Astrocyte (in vitro differentiated cells and primary cell): ENCODE results near the gene MCAM. TPM values are rescaled to one million over a fixed set of nuclear protein-coding genes. Genes with fewer than 3 reads are reported as not detected.

Experiments
- DNase-seq: peaks from one replicate; pipeline ENCODE4 v3.0.0-alpha.2; 2010; ENCODE audit warnings: low read depth
- FAIRE-seq: peaks from 2 replicates; lab custom pipeline; 2011; peaks lifted over from hg19 to GRCh38; lab: Jason Lieb, UNC
- H2AFZ ChIP-seq: 2 replicates; pipeline ENCODE4 v1.6.0; 2012; ENCODE audit warnings: low read depth, low read length, inconsistent platforms
- H3K27ac ChIP-seq: 2 replicates; pipeline ENCODE4 v1.5.1; 2011; ENCODE audit warnings: low read depth, low read length, inconsistent platforms
- H3K27me3 ChIP-seq: 2 replicates; pipeline ENCODE4 v1.6.0; 2011; ENCODE audit warnings: low read length, inconsistent platforms; ENCODE audit not compliant: insufficient read depth
- H3K36me3 ChIP-seq: 2 replicates; pipeline ENCODE4 v1.5.1; 2011; ENCODE audit warnings: low read length, inconsistent platforms; ENCODE audit not compliant: insufficient read depth
- H3K4me1 ChIP-seq: 2 replicates; pipeline ENCODE4 v1.5.1; 2011; ENCODE audit warnings: low read length, inconsistent platforms; ENCODE audit not compliant: insufficient read depth
- H3K4me2 ChIP-seq: 2 replicates; pipeline ENCODE4 v1.6.0; 2012; ENCODE audit warnings: low read length, inconsistent platforms
- H3K4me3 ChIP-seq: 2 replicates; pipeline ENCODE4 v1.5.1; 2011; ENCODE audit warnings: low read depth, mild to moderate bottlenecking, low read length, inconsistent platforms; ENCODE audit not compliant: insufficient read depth
- H3K79me2 ChIP-seq: 2 replicates; pipeline ENCODE4 v1.6.0; 2012; ENCODE audit warnings: mild to moderate bottlenecking, low read length, inconsistent platforms; ENCODE audit not compliant: insufficient read depth
- H3K9ac ChIP-seq: 2 replicates; pipeline ENCODE4 v1.6.0; 2012; ENCODE audit warnings: mild to moderate bottlenecking, low read length, inconsistent platforms
- H3K9me3 ChIP-seq: 2 replicates; pipeline ENCODE4 v1.5.1; 2012; ENCODE audit warnings: low read depth, mild to moderate bottlenecking, low read length, inconsistent platforms; ENCODE audit not compliant: insufficient read depth
- H4K20me1 ChIP-seq: 2 replicates; pipeline ENCODE4 v1.6.0; 2012; ENCODE audit warnings: low read length, inconsistent platforms; ENCODE audit not compliant: insufficient read depth
- H3K27ac Mint-ChIP-seq: one replicate; pipeline ENCODE4 v1.8.0; 2021; ENCODE audit warnings: mild to moderate bottlenecking, mixed read lengths; ENCODE audit not compliant: unreplicated experiment
- H3K27me3 Mint-ChIP-seq: one replicate; pipeline ENCODE4 v1.8.0; 2021; ENCODE audit warnings: low read depth, mixed read lengths; ENCODE audit not compliant: unreplicated experiment
- H3K36me3 Mint-ChIP-seq: one replicate; pipeline ENCODE4 v1.8.0; 2021; ENCODE audit warnings: low read depth, mixed read lengths; ENCODE audit not compliant: unreplicated experiment
- H3K4me1 Mint-ChIP-seq: one replicate; pipeline ENCODE4 v1.8.0; 2021; ENCODE audit warnings: low read depth, mixed read lengths; ENCODE audit not compliant: unreplicated experiment
- H3K4me3 Mint-ChIP-seq: one replicate; pipeline ENCODE4 v1.8.0; 2021; ENCODE audit warnings: mild to moderate bottlenecking, moderate library complexity, mixed read lengths; ENCODE audit not compliant: unreplicated experiment
- H3K9me3 Mint-ChIP-seq: one replicate; pipeline ENCODE4 v1.8.0; 2021; ENCODE audit warnings: mild to moderate bottlenecking, mixed read lengths; ENCODE audit not compliant: unreplicated experiment
- EZH2 ChIP-seq: IDR thresholded peaks from 2 replicates; pipeline ENCODE4 v1.6.1; 2012; ENCODE audit warnings: mild to moderate bottlenecking, low read length, inconsistent platforms; ENCODE audit not compliant: insufficient read depth
- total RNA-seq: library from RNA; stranded (reverse); gene quantifications from 2 replicates; pipeline ENCODE4 v1.2.1, GENCODE V29; 2021
- TF ChIP-seq, protein P1 (sequence below): IDR thresholded peaks from 2 replicates; pipeline ENCODE4 v1.5.1; 2011; ENCODE audit warnings: low read depth, mild to moderate bottlenecking, inconsistent platforms, low read length, moderate library complexity; ENCODE audit not compliant: insufficient read depth

The MCAM gene
- total RNA-seq, 1 donor from 2014 or later: 213 TPM

DNA sequence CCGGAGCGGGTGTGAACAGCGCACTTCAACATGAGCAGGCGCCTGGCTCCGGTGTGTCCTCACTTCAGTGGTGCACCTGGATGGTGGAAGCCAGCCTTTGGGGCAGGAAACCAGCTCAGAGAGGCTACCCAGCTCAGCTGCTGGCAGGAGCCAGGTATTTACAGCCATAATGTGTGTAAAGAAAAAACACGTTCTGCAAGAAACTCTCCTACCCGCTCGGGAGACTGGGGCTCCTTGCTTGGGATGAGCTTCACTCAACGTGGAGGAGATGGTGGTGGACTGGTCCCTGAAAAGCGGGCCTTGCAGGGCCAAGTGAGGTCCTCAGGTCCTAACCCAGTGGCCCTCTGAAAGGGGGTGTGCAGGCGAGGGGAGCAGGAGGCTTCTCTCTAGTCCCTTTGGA is 7.5 kb downstream of the MCAM start:
- Histone ChIP-seq H3K79me2 (peaks cover 3% of the 10 kb centered on the region), H3K27ac (no peak overlapping the region), H4K20me1 (peaks cover 20% of the 10 kb centered on the region), H3K9me3 (no peaks in the 10 kb centered on the region), H3K36me3 (peaks cover 8% of the 10 kb centered on the region), H3K9ac (no peak overlapping the region), H3K27me3 (no peaks in the 10 kb centered on the region), H3K4me2 (no peak overlapping the region), H3K4me1 (no peaks in the 10 kb centered on the region), H3K4me3 (no peak overlapping the region), H2AFZ (no peak overlapping the region)
- H3K27me3 Mint-ChIP-seq: no peaks in the 10 kb centered on the region
- no peak overlapping the region for H3K27ac Mint-ChIP-seq
- DNase-seq: no peak
- peaks cover 10% of the 10 kb centered on the region for H3K4me1 Mint-ChIP-seq
- peaks cover 19% of the 10 kb centered on the region for H3K36me3 Mint-ChIP-seq
- H3K9me3 Mint-ChIP-seq: no peaks in the 10 kb centered on the region
- H3K4me3 Mint-ChIP-seq: no peak overlapping the region
- FAIRE-seq: no peak
- no peak for TF ChIP-seq EZH2
- TF ChIP-seq, protein P1, sequence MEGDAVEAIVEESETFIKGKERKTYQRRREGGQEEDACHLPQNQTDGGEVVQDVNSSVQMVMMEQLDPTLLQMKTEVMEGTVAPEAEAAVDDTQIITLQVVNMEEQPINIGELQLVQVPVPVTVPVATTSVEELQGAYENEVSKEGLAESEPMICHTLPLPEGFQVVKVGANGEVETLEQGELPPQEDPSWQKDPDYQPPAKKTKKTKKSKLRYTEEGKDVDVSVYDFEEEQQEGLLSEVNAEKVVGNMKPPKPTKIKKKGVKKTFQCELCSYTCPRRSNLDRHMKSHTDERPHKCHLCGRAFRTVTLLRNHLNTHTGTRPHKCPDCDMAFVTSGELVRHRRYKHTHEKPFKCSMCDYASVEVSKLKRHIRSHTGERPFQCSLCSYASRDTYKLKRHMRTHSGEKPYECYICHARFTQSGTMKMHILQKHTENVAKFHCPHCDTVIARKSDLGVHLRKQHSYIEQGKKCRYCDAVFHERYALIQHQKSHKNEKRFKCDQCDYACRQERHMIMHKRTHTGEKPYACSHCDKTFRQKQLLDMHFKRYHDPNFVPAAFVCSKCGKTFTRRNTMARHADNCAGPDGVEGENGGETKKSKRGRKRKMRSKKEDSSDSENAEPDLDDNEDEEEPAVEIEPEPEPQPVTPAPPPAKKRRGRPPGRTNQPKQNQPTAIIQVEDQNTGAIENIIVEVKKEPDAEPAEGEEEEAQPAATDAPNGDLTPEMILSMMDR: no peak

GRCh38 chr11:119307974-119308373 is 9.0 kb downstream of the MCAM start:
- no peak for DNase-seq
- no peak overlapping the region for H3K4me3 ChIP-seq
- H3K4me1 Mint-ChIP-seq: peaks cover 10% of the 10 kb centered on the region
- TF ChIP-seq, protein P1: no peak
- no peak for TF ChIP-seq EZH2
- H3K27ac ChIP-seq: no peak overlapping the region
- H3K36me3 Mint-ChIP-seq: peaks cover 20% of the 10 kb centered on the region
- no peaks in the 10 kb centered on the region for H3K79me2 ChIP-seq
- no peak for FAIRE-seq
- H4K20me1 ChIP-seq: peaks cover 13% of the 10 kb centered on the region
- H3K4me3 Mint-ChIP-seq: no peak overlapping the region
- no peaks in the 10 kb centered on the region for H3K4me1 ChIP-seq
- H3K4me2 ChIP-seq: no peak overlapping the region
- H3K27me3 Mint-ChIP-seq: no peaks in the 10 kb centered on the region
- H2AFZ ChIP-seq: no peak overlapping the region
- no peaks in the 10 kb centered on the region for H3K9me3 Mint-ChIP-seq
- H3K27me3 ChIP-seq: no peaks in the 10 kb centered on the region
- H3K36me3 ChIP-seq: peaks cover 11% of the 10 kb centered on the region
- no peak overlapping the region for H3K27ac Mint-ChIP-seq
- H3K9ac ChIP-seq: no peak overlapping the region
- no peaks in the 10 kb centered on the region for H3K9me3 ChIP-seq

DNA sequence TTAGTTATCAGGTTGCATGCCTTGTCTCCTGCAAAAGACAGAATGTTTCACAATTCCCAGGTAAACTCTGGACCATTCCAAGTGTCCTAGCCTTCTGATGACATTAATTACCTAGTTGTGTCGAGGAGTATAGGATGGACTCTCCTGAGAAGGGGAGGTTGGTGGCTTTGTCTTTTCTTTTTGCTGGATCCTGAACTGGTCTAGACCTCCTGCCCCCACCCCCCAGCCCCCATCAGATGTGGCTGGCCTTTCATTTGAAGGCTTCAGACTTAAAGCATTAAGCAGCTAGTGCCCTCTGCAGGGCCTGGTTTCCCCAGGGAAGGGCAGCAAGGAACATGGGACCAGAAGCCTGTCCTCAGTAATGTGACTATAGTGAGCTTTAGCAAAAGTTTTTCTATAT is 9.7 kb downstream of the MCAM start:
- H3K27me3 ChIP-seq: no peaks in the 10 kb centered on the region
- H3K9me3 Mint-ChIP-seq: no peaks in the 10 kb centered on the region
- no peak overlapping the region for H3K27ac ChIP-seq
- H2AFZ ChIP-seq: no peak overlapping the region
- no peaks in the 10 kb centered on the region for H3K9me3 ChIP-seq
- H3K4me3 Mint-ChIP-seq: no peak overlapping the region
- peaks cover 6% of the 10 kb centered on the region for H4K20me1 ChIP-seq
- no peak for DNase-seq
- no peaks in the 10 kb centered on the region for H3K27me3 Mint-ChIP-seq
- no peak for FAIRE-seq
- H3K4me1 ChIP-seq: no peaks in the 10 kb centered on the region
- no peak for TF ChIP-seq EZH2
- TF ChIP-seq, protein P1: no peak
- H3K79me2 ChIP-seq: no peaks in the 10 kb centered on the region
- H3K9ac ChIP-seq: no peak overlapping the region
- H3K4me1 Mint-ChIP-seq: peaks cover 10% of the 10 kb centered on the region
- H3K4me2 ChIP-seq: no peak overlapping the region
- peak overlapping the region; percentile 34 for H3K27ac Mint-ChIP-seq
- no peak overlapping the region for H3K4me3 ChIP-seq
- H3K36me3 ChIP-seq: peaks cover 12% of the 10 kb centered on the region
- peaks cover 17% of the 10 kb centered on the region for H3K36me3 Mint-ChIP-seq
